ENCODE data around the gene ANKRD30B.
"Not testable (repeated sequence)": the region's sequence is repeated elsewhere in the genome, so short reads cannot be mapped to it uniquely, and the experiment has no call there.

DNA sequence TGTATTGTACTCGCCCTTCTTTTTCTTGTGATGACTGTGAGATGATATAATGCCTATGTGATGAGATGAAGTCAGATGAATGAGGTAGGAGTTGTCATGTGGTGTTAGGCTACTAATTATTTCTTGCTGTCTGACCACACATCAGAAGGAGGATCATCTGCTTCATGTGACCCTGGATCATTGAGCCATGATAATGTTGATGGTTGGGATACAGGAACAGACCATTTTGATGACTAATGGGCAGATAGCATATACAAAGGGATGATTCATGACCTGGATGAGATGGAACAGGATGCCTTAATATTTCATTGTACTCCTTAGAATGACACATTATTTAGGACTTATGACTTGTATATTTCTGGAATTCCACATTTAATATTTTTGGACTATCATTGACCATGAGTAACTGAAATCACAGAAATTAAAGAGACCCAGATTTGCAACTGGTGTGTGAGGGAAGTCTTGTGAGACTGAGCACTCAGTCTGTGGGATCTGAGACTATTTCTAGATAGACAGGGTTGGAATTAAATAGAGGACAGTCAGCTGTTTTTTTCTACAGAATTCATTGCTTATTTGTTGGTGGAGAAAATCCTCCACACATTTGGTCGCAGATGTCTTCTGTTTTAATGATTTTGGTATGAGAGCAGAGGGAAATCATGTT is 79.1 kb downstream of the ANKRD30B start:
- TF ChIP-seq, protein P1, sequence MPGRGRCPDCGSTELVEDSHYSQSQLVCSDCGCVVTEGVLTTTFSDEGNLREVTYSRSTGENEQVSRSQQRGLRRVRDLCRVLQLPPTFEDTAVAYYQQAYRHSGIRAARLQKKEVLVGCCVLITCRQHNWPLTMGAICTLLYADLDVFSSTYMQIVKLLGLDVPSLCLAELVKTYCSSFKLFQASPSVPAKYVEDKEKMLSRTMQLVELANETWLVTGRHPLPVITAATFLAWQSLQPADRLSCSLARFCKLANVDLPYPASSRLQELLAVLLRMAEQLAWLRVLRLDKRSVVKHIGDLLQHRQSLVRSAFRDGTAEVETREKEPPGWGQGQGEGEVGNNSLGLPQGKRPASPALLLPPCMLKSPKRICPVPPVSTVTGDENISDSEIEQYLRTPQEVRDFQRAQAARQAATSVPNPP (IDR thresholded peaks at IDR 0.05; ENCODE audit: borderline replicate concordance, insufficient read depth, insufficient read length): not testable (repeated sequence)
- TF ChIP-seq FOSL1 (tag; conservative IDR thresholded peaks at IDR 0.05); SREBF1 (IDR thresholded peaks at IDR 0.05; ENCODE audit: borderline replicate concordance, low read depth, low read length): not testable (repeated sequence)
